PC-9 (cell line): ENCODE data around the gene ADAMTS2. TPM values are rescaled to one million over a fixed set of nuclear protein-coding genes. Genes with fewer than 3 reads are reported as not detected.

Experiments
- BruUV-seq: library from RNA; stranded (reverse); fragments of 400-500 nt; replicated peaks from 2 replicates; lab custom pipeline; 2021; lab: Mats Ljungman, UMichigan
- CTCF ChIA-PET: fragments of 300-600 bp; sonication (Branson Sonifier 250); formaldehyde crosslinking; loops from one replicate; lab custom pipeline; 2022; ENCODE audit warnings: antibody characterized with exemption; lab: Charles Lee
- POLR2A ChIA-PET: fragments of 300-600 bp; sonication (Branson Sonifier 250); formaldehyde crosslinking; loops from one replicate; lab custom pipeline; 2022; ENCODE audit warnings: antibody characterized with exemption; ENCODE audit not compliant: unreplicated experiment; lab: Charles Lee
- DNase-seq, 2 experiments: peaks; one replicate each; pipeline versions ENCODE4 v3.0.0 to v3.0.0-alpha.2; 2015 to 2022; ENCODE audit warnings: mixed read lengths in 1 of 2
- H2AFZ ChIP-seq: fragments of 200-600 bp; sonication (generic); 2 replicates; pipeline ENCODE4 v1.8.1; 2017; ENCODE audit warnings: antibody characterized with exemption
- H3F3A ChIP-seq: fragments of 200-600 bp; sonication (generic); 2 replicates; pipeline ENCODE4 v1.8.1; 2017; ENCODE audit warnings: antibody characterized with exemption, mild to moderate bottlenecking, low read depth; ENCODE audit not compliant: insufficient read depth
- H3K27ac ChIP-seq: fragments of 200-600 bp; sonication (generic); 2 replicates; pipeline ENCODE4 v1.6.1; 2016; ENCODE audit warnings: mixed run types
- H3K27me3 ChIP-seq: fragments of 200-600 bp; sonication (generic); 2 replicates; pipeline ENCODE4 v1.6.1; 2016; ENCODE audit warnings: low read depth, mixed run types; ENCODE audit not compliant: insufficient read depth
- H3K36me3 ChIP-seq: fragments of 200-600 bp; sonication (generic); 2 replicates; pipeline ENCODE4 v1.6.1; 2016; ENCODE audit warnings: low read depth, mixed run types
- H3K4me1 ChIP-seq: fragments of 200-600 bp; sonication (generic); replicated peaks from 2 replicates; pipeline ENCODE4 v1.6.1; 2016; ENCODE audit warnings: mixed run types; ENCODE audit not compliant: insufficient read depth
- H3K4me2 ChIP-seq: fragments of 200-600 bp; sonication (generic); 2 replicates; pipeline ENCODE4 v1.6.1; 2017; ENCODE audit warnings: mixed run types
- H3K4me3 ChIP-seq: fragments of 200-600 bp; sonication (generic); 2 replicates; pipeline ENCODE4 v1.6.1; 2016; ENCODE audit warnings: mixed run types
- H3K79me2 ChIP-seq: fragments of 200-600 bp; sonication (generic); 2 replicates; pipeline ENCODE4 v1.6.1; 2017; ENCODE audit warnings: low read depth, mixed run types
- H3K9me2 ChIP-seq: fragments of 200-600 bp; sonication (generic); 2 replicates; pipeline ENCODE4 v1.8.1; 2017; ENCODE audit warnings: mild to moderate bottlenecking; ENCODE audit not compliant: insufficient read depth
- H3K9me3 ChIP-seq: fragments of 200-600 bp; sonication (generic); 2 replicates; pipeline ENCODE4 v1.8.1; 2016; ENCODE audit warnings: low read depth; ENCODE audit not compliant: insufficient read depth
- H4K20me1 ChIP-seq: fragments of 200-600 bp; sonication (generic); 2 replicates; pipeline ENCODE4 v1.8.1; 2017; ENCODE audit not compliant: insufficient read depth
- EZH2 ChIP-seq: fragments of 200-600 bp; sonication (generic); IDR thresholded peaks from 2 replicates; pipeline ENCODE4 v1.8.0; 2017; ENCODE audit warnings: antibody characterized with exemption, low read depth
- intact Hi-C: fragments of 100-400 bp; cut with micrococcal nuclease; formaldehyde crosslinking; loops from one replicate; pipeline ENCODE4 v1.10.0; 2022; ENCODE audit not compliant: unreplicated experiment
- total RNA-seq: library from RNA; stranded (reverse); gene quantifications from 2 replicates; pipeline ENCODE4 v1.2.3, GENCODE V29; 2021
- TF ChIP-seq, protein P1 (sequence below): fragments of 200-600 bp; sonication (generic); conservative IDR thresholded peaks from 2 replicates; pipeline ENCODE4 v1.6.1; 2017; ENCODE audit warnings: mixed run types, antibody characterized with exemption, mild to moderate bottlenecking, moderate library complexity

The ADAMTS2 gene
- total RNA-seq, 1 experiment from 2014 or later: not detected

DNA sequence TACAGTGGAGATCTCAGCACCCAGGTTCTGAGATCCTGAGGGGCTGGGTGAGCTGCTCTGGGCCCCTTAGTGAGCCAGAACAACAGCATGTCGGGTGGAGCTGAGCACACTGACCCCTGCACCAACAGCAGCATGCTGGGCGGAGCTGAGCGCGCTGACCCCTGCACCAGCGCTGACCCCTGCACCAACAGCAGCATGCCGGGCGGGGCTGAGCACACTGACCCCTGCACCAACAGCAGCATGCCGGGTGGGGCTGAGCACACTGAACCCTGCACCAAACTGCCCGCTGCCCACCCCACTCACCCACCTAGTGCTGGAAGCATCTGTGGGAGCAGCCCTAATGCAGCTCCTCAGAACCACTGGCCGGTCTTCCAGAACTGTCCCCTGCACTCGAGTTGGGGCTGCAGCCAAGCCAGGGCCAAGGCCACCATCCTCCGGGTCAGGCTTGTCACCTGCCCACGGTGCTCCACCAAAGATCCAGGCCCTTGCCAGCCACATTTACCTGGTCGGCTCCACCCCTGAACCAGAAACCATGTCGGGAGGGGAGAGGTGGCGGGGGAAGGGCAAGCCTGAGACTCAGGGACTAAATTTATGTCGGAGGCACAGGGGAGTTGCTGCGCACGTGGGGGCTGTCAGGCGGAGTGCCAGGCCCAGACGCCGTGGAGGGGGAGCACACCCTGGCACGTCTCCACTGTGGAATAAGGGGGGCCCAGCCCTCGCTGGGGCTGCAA lies 80.3 kb downstream of the ADAMTS2 start:
- Histone ChIP-seq H3K9me2 (no peaks in the 10 kb centered on the region), H3K9me3 (no peaks in the 10 kb centered on the region), H3K79me2 (no peaks in the 10 kb centered on the region), H3K36me3 (no peaks in the 10 kb centered on the region), H3K4me2 (no peak overlapping the region), H3K4me1 (no peaks in the 10 kb centered on the region), H4K20me1 (no peaks in the 10 kb centered on the region), H3F3A (no peaks in the 10 kb centered on the region), H2AFZ (no peak overlapping the region), H3K27ac (no peak overlapping the region), H3K27me3 (peaks cover 83% of the 10 kb centered on the region), H3K4me3 (no peak overlapping the region)
- TF ChIP-seq, protein P1, sequence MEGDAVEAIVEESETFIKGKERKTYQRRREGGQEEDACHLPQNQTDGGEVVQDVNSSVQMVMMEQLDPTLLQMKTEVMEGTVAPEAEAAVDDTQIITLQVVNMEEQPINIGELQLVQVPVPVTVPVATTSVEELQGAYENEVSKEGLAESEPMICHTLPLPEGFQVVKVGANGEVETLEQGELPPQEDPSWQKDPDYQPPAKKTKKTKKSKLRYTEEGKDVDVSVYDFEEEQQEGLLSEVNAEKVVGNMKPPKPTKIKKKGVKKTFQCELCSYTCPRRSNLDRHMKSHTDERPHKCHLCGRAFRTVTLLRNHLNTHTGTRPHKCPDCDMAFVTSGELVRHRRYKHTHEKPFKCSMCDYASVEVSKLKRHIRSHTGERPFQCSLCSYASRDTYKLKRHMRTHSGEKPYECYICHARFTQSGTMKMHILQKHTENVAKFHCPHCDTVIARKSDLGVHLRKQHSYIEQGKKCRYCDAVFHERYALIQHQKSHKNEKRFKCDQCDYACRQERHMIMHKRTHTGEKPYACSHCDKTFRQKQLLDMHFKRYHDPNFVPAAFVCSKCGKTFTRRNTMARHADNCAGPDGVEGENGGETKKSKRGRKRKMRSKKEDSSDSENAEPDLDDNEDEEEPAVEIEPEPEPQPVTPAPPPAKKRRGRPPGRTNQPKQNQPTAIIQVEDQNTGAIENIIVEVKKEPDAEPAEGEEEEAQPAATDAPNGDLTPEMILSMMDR: no peak
- no peak for TF ChIP-seq EZH2
- CTCF ChIA-PET: no interaction called here
- POLR2A ChIA-PET: no interaction called here
- DNase-seq: no peak
- BruUV-seq: no TSS peak
- intact Hi-C loops: no loop called here

- no peak for TF ChIP-seq EZH2
- TF ChIP-seq, protein P1: no peak
- H3K79me2 ChIP-seq: no peaks in the 10 kb centered on the region
- no peaks in the 10 kb centered on the region for H3F3A ChIP-seq
- H3K36me3 ChIP-seq: no peaks in the 10 kb centered on the region
- intact Hi-C loops: no loop called here
- no peaks in the 10 kb centered on the region for H3K4me1 ChIP-seq
- H4K20me1 ChIP-seq: no peaks in the 10 kb centered on the region
- no peak overlapping the region for H3K27ac ChIP-seq
- H3K4me2 ChIP-seq: no peak overlapping the region
- H3K27me3 ChIP-seq: peaks cover 85% of the 10 kb centered on the region
- no TSS peak for BruUV-seq
- no peak overlapping the region for H3K4me3 ChIP-seq
- ChIA-PET CTCF (no interaction called here), POLR2A (no interaction called here)
- DNase-seq: no peak
- no peaks in the 10 kb centered on the region for H3K9me3 ChIP-seq
- H3K9me2 ChIP-seq: no peaks in the 10 kb centered on the region
- H2AFZ ChIP-seq: no peak overlapping the region
Measured at GRCh38 chr5:179264053-179264782, 81.0 kb downstream of the ADAMTS2 start.

- H3K79me2 ChIP-seq: no peaks in the 10 kb centered on the region
- no peak overlapping the region for H3K4me2 ChIP-seq
- H3K4me1 ChIP-seq: no peaks in the 10 kb centered on the region
- ChIA-PET POLR2A (no interaction called here), CTCF (no interaction called here)
- H3K36me3 ChIP-seq: no peaks in the 10 kb centered on the region
- intact Hi-C loops: no loop called here
- no peaks in the 10 kb centered on the region for H3K9me3 ChIP-seq
- no peak for DNase-seq
- H4K20me1 ChIP-seq: no peaks in the 10 kb centered on the region
- no peak overlapping the region for H3K27ac ChIP-seq
- BruUV-seq: no TSS peak
- no peaks in the 10 kb centered on the region for H3F3A ChIP-seq
- no peak overlapping the region for H3K4me3 ChIP-seq
- no peaks in the 10 kb centered on the region for H3K9me2 ChIP-seq
- TF ChIP-seq, protein P1: no peak
- no peak for TF ChIP-seq EZH2
- no peak overlapping the region for H2AFZ ChIP-seq
- peaks cover 89% of the 10 kb centered on the region for H3K27me3 ChIP-seq
Measured at GRCh38 chr5:179263391-179264052, 81.7 kb downstream of the ADAMTS2 start.
